Esophagus squamous epithelium (tissue), 4 donors: ENCODE data around the gene PTPN14.

ENCODE experiments used
- CTCF ChIP-seq, 6 experiments: fragments of 450-650 bp in 4 of 6; fragments of 200-600 bp in 2 of 6; sonication (generic) in 2 of 6; IDR thresholded peaks; one replicate each; pipeline ENCODE4 v1.5.1; 2016 to 2019; ENCODE audit warnings: antibody characterized with exemption in 6 of 6, mild to moderate bottlenecking in 4 of 6, moderate library complexity in 4 of 6
- POLR2A ChIP-seq, 4 donors: fragments of 450-650 bp; IDR thresholded peaks; one replicate each; pipeline ENCODE4 v1.6.1; 2017; ENCODE audit warnings: antibody characterized with exemption in 4 of 4, mild to moderate bottlenecking in 4 of 4, moderate library complexity in 3 of 4

GRCh38 chr1:214385428-214385827, 166.0 kb downstream of the PTPN14 start:
- TF ChIP-seq CTCF (IDR thresholded peaks at IDR 0.05) (no peak), POLR2A (IDR thresholded peaks at IDR 0.05) (no peak)
